ENCODE data around the gene NOL6. TPM values are rescaled to one million over a fixed set of nuclear protein-coding genes. Genes with fewer than 3 reads are reported as not detected.

NOL6 gene
- total and polyA plus RNA-seq, 2 experiments from 2014 or later = 25.0 to 58.4 TPM

GRCh38 chr9:33438926-33439680 is 34.6 kb downstream of the NOL6 start (continued):
- TF ChIP-seq ZNF331 (CRISPR knock-in tag; IDR thresholded peaks at IDR 0.05; ENCODE audit: low read depth) = no peak
- TF ChIP-seq NANOG (IDR thresholded peaks at IDR 0.05; ENCODE audit: borderline replicate concordance) = no peak
- no peak for TF ChIP-seq CTCF (conservative IDR thresholded peaks at IDR 0.05; ENCODE audit: low read depth in 2 of 2)
- no peak for TF ChIP-seq CREB1 (CRISPR knock-in tag; IDR thresholded peaks at IDR 0.05; ENCODE audit: low read depth)
- no peak for TF ChIP-seq ZNF114 (CRISPR knock-in tag; IDR thresholded peaks at IDR 0.05)
- TF ChIP-seq REST (IDR thresholded peaks at IDR 0.05; ENCODE audit: unreplicated experiment) = no peak
- no peak for TF ChIP-seq EZH2phosphoT487 (IDR thresholded peaks at IDR 0.05; ENCODE audit: unreplicated experiment)
- no peak for TF ChIP-seq JUNB (IDR thresholded peaks at IDR 0.05; ENCODE audit: unreplicated experiment)
- no peak for TF ChIP-seq ETS1 (IDR thresholded peaks at IDR 0.05)
- no peak for TF ChIP-seq EZH2 (IDR thresholded peaks at IDR 0.05; ENCODE audit: low read depth, unreplicated experiment)
- no peak for TF ChIP-seq STAT1 (IDR thresholded peaks at IDR 0.05; ENCODE audit: unreplicated experiment)

- peaks cover 12% of the 10 kb centered on the region for H3K27me3 Mint-ChIP-seq (ENCODE audit: insufficient read depth, low read depth, poor library complexity)
- Histone ChIP-seq H3K4me3 (no peak overlapping the region), H3K79me2 (replicated peaks; ENCODE audit: insufficient read depth) (no peaks in the 10 kb centered on the region), H3F3A (replicated peaks; ENCODE audit: low read depth) (no peaks in the 10 kb centered on the region), H3K4me2 (no peak overlapping the region), H4K20me1 (replicated peaks; ENCODE audit: insufficient read depth) (no peaks in the 10 kb centered on the region), H3K27me3 (ENCODE audit: insufficient read depth) (no peaks in the 10 kb centered on the region), H3K9me2 (ENCODE audit: insufficient read depth) (no peaks in the 10 kb centered on the region), H3K36me3 (ENCODE audit: insufficient read depth) (no peaks in the 10 kb centered on the region), H3K4me1 (ENCODE audit: insufficient read depth) (peaks cover 3% of the 10 kb centered on the region; the same call in 1 of the 2 replicates), H2AFZ (no peak overlapping the region), H3K27ac (ENCODE audit: low read depth) (no peak overlapping the region)
- no peaks in the 10 kb centered on the region for H3K36me3 Mint-ChIP-seq (ENCODE audit: low read depth)
- TF ChIP-seq CTCF (conservative IDR thresholded peaks at IDR 0.05; ENCODE audit: low read depth in 2 of 2) (no peak), REST (IDR thresholded peaks at IDR 0.05; ENCODE audit: unreplicated experiment) (no peak), CREB1 (CRISPR knock-in tag; IDR thresholded peaks at IDR 0.05; ENCODE audit: low read depth) (no peak), ETS1 (IDR thresholded peaks at IDR 0.05) (no peak), POLR2AphosphoS5 (IDR thresholded peaks at IDR 0.05; ENCODE audit: low read depth) (no peak), EZH2 (IDR thresholded peaks at IDR 0.05; ENCODE audit: low read depth, unreplicated experiment) (no peak)
- H3K4me1 Mint-ChIP-seq = peaks cover 10% of the 10 kb centered on the region
- no peaks in the 10 kb centered on the region for H3K9me3 Mint-ChIP-seq
- no peak for DNase-seq (ENCODE audit: low spot score)
- no peak for ATAC-seq
- no peak overlapping the region for H3K4me3 Mint-ChIP-seq
- H3K27ac Mint-ChIP-seq = no peak overlapping the region
These were observed 35.8 kb downstream of the NOL6 start for GRCh38 chr9:33437898-33438297.

All from GM23338 (cell line).